Cardiac septum (tissue), 1 donor: ENCODE data around the gene HELZ. TPM values are rescaled to one million over a fixed set of nuclear protein-coding genes. Genes with fewer than 3 reads are reported as not detected.
"Not testable (repeated sequence)": the region's sequence is repeated elsewhere in the genome, so short reads cannot be mapped to it uniquely, and the experiment has no call there.

Experiments
- DNase-seq: peaks from one replicate; pipeline ENCODE4 v3.0.0-alpha.2; 2020; ENCODE audit warnings: low spot score
- intact Hi-C: fragments of 100-400 bp; cut with DNase I; formaldehyde crosslinking; loops from one replicate; pipeline ENCODE4 v1.14.0; 2022
- total RNA-seq: library from RNA; stranded (reverse); fragmentation: NEBNext Ultra II Directional; extraction: Animal tissue kit (Norgen Biotek cat#: 25700); gene quantifications from one replicate; pipeline ENCODE4 v1.2.1, GENCODE V29; 2021
- donor health status: DM: no; HTN: no; CAD: no.

HELZ gene
- total RNA-seq, 1 donor from 2014 or later = 42.6 TPM

GRCh38 chr17:67107811-67108775 is 136.9 kb downstream of the HELZ start:
- no peak for DNase-seq
- intact Hi-C loops = no loop called here

DNA sequence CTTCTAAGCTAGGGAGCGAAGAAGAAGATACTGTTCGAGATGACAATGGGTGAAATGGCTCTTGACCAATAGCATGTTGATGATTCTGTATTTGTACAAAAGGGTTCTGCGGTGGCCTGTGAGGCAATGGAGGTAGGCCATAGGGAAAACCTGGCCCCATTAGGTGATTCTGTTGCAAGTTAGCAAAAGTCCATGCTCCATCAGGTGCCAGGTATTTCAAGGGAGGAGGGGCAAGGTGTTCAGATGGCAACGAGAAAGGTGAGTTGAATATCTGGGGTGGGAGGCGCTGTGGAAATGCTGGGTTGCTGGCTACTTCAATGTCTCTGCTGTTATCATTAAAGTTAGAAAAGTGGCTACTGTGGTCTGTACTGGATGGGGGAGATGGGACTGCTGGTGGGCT is 137.8 kb downstream of the HELZ start:
- DNase-seq = no peak
- intact Hi-C loops = no loop called here

- intact Hi-C loops = no loop called here
- DNase-seq = no peak
Observed at GRCh38 chr17:67105213-67105612, 139.8 kb downstream of the HELZ start.

DNA sequence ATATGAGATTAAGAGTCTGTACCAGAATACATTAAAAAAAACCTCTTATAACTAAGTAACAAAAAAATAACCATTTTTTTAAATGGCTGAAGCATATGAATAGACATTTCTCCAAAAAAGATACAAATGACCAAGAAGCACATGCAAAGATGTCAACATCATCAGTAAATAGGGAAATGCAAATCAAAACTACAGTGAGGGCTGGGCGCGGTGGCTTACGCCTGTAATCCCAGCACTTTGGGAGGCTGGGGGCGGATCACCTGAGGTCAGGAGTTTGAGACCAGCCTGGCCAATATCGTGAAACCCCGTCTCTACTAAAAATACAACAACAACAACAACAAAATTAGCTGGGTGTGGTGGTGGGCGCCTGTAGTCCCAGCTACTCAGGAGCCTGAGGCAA is 140.4 kb downstream of the HELZ start:
- intact Hi-C loops, DNase-seq: not testable (repeated sequence)

DNA sequence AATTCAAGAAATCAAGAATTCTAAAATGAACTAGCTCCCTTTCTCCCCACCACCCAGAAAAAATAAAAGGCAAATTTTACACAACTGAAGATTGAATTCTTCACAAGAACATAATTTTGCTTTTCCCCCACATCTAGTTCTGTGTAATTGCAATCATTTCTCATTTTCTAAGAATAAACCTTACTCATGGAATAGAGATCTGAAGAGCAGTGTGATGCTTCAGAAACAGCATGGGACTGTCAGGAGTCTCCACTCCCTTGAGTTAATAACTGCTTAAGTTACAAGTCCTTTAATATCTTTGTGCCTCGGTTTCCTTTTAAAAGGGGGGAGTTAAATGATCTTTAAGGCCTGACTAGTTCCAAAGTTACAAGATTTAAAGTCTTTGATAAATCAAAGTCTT is 147.0 kb downstream of the HELZ start:
- intact Hi-C loops = no loop called here
- no peak for DNase-seq

DNA sequence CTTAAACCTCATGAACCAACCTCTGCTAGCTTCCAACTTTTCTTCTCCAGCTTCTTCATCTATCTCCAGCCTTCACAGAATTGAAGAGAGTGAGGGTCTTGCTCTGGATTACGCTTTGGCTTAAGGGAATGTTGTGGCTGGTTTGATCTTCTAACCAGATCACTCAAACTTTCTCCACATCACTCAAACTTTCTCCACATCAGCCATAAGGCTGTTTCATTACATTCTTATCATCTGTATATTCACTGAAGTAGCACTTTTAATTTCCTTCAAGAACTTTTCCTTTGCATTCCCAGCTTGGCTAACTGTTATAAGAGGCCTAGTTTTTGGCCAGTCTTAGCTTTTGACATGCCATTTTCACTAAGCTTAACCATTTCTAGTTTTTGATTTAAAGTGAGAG is 148.4 kb downstream of the HELZ start:
- intact Hi-C loops = no loop called here
- no peak for DNase-seq

- intact Hi-C loops = no loop called here
- DNase-seq = no peak
Observed at GRCh38 chr17:67095803-67096202, 149.2 kb downstream of the HELZ start.

- intact Hi-C loops, DNase-seq: not testable (repeated sequence)
Observed at GRCh38 chr17:67095291-67095690, 149.7 kb downstream of the HELZ start.

DNA sequence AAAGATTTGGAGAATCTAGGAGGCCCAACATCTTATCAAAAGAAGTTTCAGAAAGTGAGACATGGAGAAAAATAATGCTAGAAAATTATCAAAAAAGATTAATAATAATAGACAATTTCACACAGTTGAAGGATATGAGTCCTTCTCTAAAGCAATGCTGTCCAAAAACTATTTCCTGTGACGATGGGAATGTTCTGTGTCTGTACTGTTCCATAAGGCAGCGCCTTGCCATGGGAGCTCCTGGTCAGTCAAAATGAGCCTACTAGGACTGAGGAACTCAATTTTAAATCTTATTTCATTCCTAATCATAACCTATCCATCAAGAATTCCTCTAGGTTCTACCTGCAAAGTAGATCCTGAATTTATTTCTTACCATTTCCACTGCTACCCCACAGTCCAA is 151.6 kb downstream of the HELZ start:
- intact Hi-C loops = no loop called here
- no peak for DNase-seq

DNA sequence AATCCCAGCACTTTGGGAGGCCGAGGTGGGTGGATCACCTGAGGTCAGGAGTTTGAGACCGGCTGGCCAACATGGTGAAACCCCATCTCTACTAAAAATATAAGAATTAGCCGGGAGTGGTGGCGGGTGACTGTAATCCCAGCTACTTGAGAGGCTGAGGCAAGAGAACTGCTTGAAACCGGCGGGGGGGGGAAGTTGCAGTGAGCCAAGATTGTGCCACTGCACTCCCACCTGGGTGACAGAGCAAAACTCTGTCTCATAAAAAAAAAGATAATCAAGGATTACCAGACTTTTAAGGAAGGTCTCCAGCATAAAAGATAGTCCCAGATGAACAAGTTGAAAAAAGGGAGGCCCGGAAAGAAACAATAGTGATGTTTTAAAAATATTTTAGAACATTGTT is 152.3 kb downstream of the HELZ start:
- intact Hi-C loops, DNase-seq: not testable (repeated sequence)

GRCh38 chr17:67092291-67092690 is 152.7 kb downstream of the HELZ start:
- no peak for DNase-seq
- intact Hi-C loops = no loop called here

DNA sequence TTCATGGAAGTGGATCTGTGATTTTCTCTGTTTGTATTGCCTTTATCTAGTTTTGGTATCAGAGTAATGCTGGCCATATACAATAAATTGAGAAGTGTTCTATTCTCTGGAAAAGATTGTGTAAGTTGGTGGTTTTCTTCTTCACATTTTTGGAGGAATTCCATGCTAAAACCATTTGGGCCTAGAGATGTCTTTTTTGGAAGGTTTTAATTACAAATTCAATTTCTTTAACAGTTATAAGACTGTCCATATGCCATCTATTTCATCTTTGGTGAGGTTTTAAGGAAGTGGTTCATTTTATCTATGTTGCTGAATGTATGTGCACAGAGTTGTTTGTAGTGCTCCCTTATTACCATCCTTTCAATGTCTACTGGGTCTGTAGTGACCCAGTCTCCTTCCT is 154.7 kb downstream of the HELZ start:
- DNase-seq = no peak
- intact Hi-C loops = no loop called here

DNA sequence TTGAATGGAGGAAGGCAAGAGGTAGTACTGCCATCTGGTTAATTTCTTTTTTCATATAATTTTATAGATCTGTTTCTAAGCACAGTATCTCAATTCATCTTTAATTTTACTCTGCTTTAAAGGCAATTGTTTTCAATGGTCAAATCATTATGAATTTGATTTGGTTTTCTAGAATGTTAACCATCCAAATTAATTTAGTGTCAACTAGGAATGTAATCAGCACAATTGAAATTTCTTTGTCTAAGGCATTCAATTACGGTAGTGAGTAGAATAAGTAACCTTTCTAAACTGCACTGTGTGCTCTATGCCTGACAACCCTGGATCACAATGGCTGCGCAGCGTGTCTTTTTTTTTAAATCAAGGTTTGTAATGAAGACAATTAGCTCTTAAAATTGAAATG is 156.4 kb downstream of the HELZ start:
- intact Hi-C loops = no loop called here
- no peak for DNase-seq

DNA sequence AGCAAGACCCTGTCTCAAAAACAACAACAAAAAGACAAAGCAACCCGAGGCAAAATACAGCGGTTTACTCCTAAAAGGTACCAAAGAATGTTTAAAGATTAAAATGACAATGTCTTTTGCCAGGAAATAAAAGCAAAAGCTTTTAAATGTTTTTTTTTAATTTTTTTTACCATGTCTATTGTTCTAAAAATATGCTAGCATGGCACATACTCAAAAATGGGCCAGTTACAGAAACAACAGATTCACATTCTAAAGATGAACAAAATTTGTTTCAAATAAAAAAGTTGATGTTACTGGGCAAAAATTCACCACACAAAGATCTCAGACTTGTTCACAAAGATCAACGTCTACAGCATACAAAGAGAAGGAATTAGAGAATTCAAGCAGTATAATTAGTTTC is 159.6 kb downstream of the HELZ start:
- intact Hi-C loops = no loop called here
- no peak for DNase-seq

- intact Hi-C loops = no loop called here
- DNase-seq = no peak
Observed at GRCh38 chr17:67082107-67082506, 162.9 kb downstream of the HELZ start.

DNA sequence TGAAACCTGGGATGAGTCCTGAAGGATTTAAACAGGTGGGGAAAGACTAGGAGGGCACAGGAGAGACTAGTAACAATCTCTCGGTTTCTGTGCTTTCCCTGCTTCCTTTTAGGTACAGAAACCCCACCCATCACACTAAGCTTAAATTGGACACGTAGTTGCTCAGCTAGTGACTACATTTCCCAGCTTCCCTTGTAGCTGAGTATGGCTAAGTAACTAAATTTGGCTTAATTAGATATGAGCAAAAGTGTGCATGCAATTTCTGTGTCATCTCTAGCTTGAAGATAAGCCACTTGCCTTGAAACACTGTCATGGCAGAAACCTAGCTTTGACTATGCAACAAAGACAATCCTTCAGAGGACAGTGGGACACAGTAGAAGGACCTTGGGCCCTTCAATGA is 164.2 kb downstream of the HELZ start:
- DNase-seq = no peak

DNA sequence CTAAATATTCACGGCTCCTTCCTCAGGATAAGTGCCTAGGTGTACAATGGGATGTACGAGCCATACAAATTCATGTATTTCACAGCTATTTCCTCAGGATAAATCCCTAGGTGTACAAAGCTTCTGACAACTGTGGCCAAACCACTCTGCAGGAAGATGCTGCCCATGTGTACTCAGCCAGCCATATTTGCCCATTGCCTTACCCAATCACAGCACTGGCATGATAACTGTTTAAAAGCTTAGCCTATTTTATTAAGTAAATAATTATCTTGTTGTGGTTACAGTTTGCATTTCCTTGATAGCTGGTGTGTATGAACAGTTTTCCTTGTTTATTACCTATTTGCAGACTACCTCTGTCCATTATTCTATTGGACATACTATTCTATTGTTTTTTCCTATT is 165.5 kb downstream of the HELZ start:
- no peak for DNase-seq
- intact Hi-C loops = no loop called here

More for the DNA sequence above, 164.2 kb downstream of the HELZ start:
- intact Hi-C loops = no loop called here

DNA sequence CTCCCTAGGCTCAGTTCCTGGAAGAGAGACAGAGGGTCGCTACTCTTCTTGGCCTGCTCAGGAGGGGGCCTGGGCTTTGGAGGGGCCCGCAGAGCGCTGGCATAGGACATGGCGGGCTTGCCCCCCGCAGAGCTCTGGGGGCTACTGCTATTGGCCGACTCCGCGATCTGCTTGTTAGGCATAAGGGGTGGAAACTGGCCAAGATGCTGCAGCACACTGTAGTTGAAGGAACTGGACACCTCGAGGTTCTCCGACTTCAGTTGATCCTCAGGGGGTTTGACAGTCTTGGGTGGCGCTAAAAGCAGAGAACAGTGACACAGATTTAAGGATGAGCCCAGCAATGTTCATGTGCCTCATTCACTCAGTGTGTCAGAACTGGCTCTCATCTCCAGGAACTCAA is 166.7 kb downstream of the HELZ start:
- peak; percentile 54 for DNase-seq
- intact Hi-C loops = no loop called here

GRCh38 chr17:67076290-67076689 is 168.7 kb downstream of the HELZ start:
- no peak for DNase-seq
- intact Hi-C loops = no loop called here

GRCh38 chr17:67074781-67075180 is 170.2 kb downstream of the HELZ start:
- DNase-seq = no peak
- intact Hi-C loops = no loop called here

DNA sequence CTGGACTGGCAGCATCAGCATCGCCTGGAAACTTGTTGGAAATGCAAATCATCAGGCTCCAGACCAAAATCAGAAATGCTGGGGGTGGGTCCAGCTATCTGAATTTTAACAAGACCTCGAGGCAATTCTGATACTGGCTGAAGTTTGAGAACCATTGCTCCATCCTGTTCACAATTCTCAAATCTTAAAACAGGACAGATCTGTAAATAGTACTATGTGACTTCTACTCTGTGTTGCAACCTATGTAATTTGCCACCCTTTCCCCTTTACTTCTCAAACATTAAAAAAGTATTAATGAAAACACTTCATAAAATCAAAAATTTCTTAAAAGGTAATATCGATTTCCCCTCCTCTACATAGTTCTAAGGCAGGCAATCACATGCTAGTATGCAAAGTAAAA is 172.1 kb downstream of the HELZ start:
- intact Hi-C loops = no loop called here
- DNase-seq = no peak

DNA sequence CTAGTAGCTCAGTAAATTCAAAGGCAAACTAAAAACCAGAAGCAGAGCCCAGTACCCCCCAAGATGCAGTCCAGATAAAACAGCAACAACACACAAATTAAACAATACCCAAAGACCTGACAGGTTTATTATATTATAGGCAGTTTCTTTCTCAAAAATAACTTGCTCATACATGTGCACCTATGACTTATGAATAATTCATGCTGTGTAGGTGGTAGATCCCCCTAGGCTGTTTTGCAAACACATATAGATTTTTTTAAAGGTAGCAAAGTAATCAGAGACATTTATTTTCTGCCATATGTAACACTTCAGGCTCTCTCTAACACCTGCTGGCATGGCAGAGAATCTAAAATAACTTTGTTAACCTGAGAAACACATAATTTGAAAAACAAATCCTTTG is 173.4 kb downstream of the HELZ start:
- intact Hi-C loops = no loop called here
- DNase-seq = no peak
